Left colon (tissue), 2 donors: ENCODE measurements around the gene MANF. TPM values are rescaled to one million over a fixed set of nuclear protein-coding genes. Genes with fewer than 3 reads are reported as not detected.
"Not testable (repeated sequence)": the region's sequence is repeated elsewhere in the genome, so short reads cannot be mapped to it uniquely, and the experiment has no call there.

Experiments used
- ATAC-seq: fragments of 200-7000 bp; cut with Tn5 transposase; one replicate; pipeline ENCODE4 v1.9.1; 2020; ENCODE audit warnings: mild to moderate bottlenecking, moderate library complexity
- DNase-seq, 2 donors: peaks; one replicate each; pipeline ENCODE4 v3.0.0-alpha.2; 2020
- intact Hi-C, 2 donors: fragments of 100-400 bp; cut with DNase I in 1 of 2; cut with micrococcal nuclease in 1 of 2; formaldehyde crosslinking; loops; one replicate each; pipeline versions ENCODE4 v1.11.2 to v1.14.0; 2022; cut with DNase I, micrococcal nuclease
- total RNA-seq, 2 donors: library from RNA; stranded (reverse); fragmentation: NEBNext Ultra II Directional; extraction: Animal tissue kit (Norgen Biotek cat#: 25700); gene quantifications; one replicate each; pipeline ENCODE4 v1.2.1, GENCODE V29; 2021
- donor health status: DM: no; HTN: no; CAD: no.
- donor health status: DM: yes; HTN: yes; CAD: no.

Gene MANF
- total RNA-seq, 2 donors from 2014 or later, result 62.7 to 83.4 TPM

- ATAC-seq (no peak), DNase-seq (no peak)
- intact Hi-C loops, result loop anchor here in 1 of 2 donors (5.0 kb wide), 1 partner anchor 769 kb away; the partner anchor contains the start of gene MAPKAPK3
Observed at GRCh38 chr3:51386159-51386851, 1.2 kb downstream of the MANF start.

GRCh38 chr3:51386852-51387229 is 1.8 kb downstream of the MANF start:
- DNase-seq (no peak), ATAC-seq (no peak)
- intact Hi-C loops, result loop anchor here in 1 of 2 donors (5.0 kb wide), 1 partner anchor 770 kb away; the partner anchor contains the start of gene MAPKAPK3

GRCh38 chr3:51387281-51387680 is 2.2 kb downstream of the MANF start:
- not testable (repeated sequence) for ATAC-seq, DNase-seq
- intact Hi-C loops, result loop anchor here in 1 of 2 donors (5.0 kb wide), 1 partner anchor 770 kb away; the partner anchor contains the start of gene MAPKAPK3

GRCh38 chr3:51388286-51389029 is 3.4 kb downstream of the MANF start:
- intact Hi-C loops, result loop anchor here in 1 of 2 donors (5.0 kb wide), 1 partner anchor 771 kb away; the partner anchor contains the start of gene MAPKAPK3
- ATAC-seq (peak; percentile 53), DNase-seq (peak; percentile 74 to 87)

- intact Hi-C loops, result loop anchor here in 1 of 2 donors (5.0 kb wide), 1 partner anchor 772 kb away; the partner anchor contains the start of gene MAPKAPK3
- ATAC-seq, result peak; percentile 17
- DNase-seq, result peak; percentile 44 to 72
Observed at GRCh38 chr3:51389423-51390183, 4.5 kb downstream of the MANF start.

- no peak for ATAC-seq
- intact Hi-C loops, result no loop called here
Observed at GRCh38 chr3:51390246-51391074, 5.4 kb downstream of the MANF start.

GRCh38 chr3:51391075-51391565 is 6.0 kb downstream of the MANF start, which contains the start of gene RBM15B:
Gene RBM15B, plus strand, starts transcription at chr3:51391285. Its CDS starts 115 bp downstream, at chr3:51391400.
- peak; percentile 82 for ATAC-seq
- intact Hi-C loops, result no loop called here
- DNase-seq, result peak; percentile 98

More at GRCh38 chr3:51390246-51391074, 5.4 kb downstream of the MANF start:
- DNase-seq, result no peak

- ATAC-seq, result peak; percentile 1
- intact Hi-C loops, result no loop called here
- peak in 1 of 2 donors; percentile 51 for DNase-seq
Observed at GRCh38 chr3:51391566-51392354, 6.7 kb downstream of the MANF start.

GRCh38 chr3:51392355-51393133 is 7.5 kb downstream of the MANF start:
- ATAC-seq (no peak), DNase-seq (no peak)
- intact Hi-C loops, result no loop called here

- ATAC-seq, result no peak
- DNase-seq, result no peak
- intact Hi-C loops, result no loop called here
Observed at GRCh38 chr3:51393134-51393495, 8.0 kb downstream of the MANF start.

- intact Hi-C loops, result no loop called here
- ATAC-seq (no peak), DNase-seq (no peak)
Observed at GRCh38 chr3:51393564-51393963, 8.5 kb downstream of the MANF start.

- DNase-seq (no peak), ATAC-seq (no peak)
- intact Hi-C loops, result no loop called here
Observed at GRCh38 chr3:51394541-51394940, 9.4 kb downstream of the MANF start.

GRCh38 chr3:51395493-51396213 is 10.6 kb downstream of the MANF start:
- intact Hi-C loops, result no loop called here
- DNase-seq (no peak), ATAC-seq (no peak)

- DNase-seq, result no peak
- no peak for ATAC-seq
- intact Hi-C loops, result no loop called here
Observed at GRCh38 chr3:51396401-51396800, 11.3 kb downstream of the MANF start.

- no peak for ATAC-seq
- intact Hi-C loops, result no loop called here
- no peak for DNase-seq
Observed at GRCh38 chr3:51397392-51397791, 12.3 kb downstream of the MANF start.
